GM21717 (cell line): ENCODE measurements around the gene ZNF185.

Experiments used
- ATAC-seq: cut with Tn5 transposase; IDR thresholded peaks from one replicate; pipeline ENCODE4 v1.9.1; 2021; ENCODE audit warnings: mild to moderate bottlenecking, moderate library complexity; ENCODE audit not compliant: unreplicated experiment

Gene ZNF185

DNA sequence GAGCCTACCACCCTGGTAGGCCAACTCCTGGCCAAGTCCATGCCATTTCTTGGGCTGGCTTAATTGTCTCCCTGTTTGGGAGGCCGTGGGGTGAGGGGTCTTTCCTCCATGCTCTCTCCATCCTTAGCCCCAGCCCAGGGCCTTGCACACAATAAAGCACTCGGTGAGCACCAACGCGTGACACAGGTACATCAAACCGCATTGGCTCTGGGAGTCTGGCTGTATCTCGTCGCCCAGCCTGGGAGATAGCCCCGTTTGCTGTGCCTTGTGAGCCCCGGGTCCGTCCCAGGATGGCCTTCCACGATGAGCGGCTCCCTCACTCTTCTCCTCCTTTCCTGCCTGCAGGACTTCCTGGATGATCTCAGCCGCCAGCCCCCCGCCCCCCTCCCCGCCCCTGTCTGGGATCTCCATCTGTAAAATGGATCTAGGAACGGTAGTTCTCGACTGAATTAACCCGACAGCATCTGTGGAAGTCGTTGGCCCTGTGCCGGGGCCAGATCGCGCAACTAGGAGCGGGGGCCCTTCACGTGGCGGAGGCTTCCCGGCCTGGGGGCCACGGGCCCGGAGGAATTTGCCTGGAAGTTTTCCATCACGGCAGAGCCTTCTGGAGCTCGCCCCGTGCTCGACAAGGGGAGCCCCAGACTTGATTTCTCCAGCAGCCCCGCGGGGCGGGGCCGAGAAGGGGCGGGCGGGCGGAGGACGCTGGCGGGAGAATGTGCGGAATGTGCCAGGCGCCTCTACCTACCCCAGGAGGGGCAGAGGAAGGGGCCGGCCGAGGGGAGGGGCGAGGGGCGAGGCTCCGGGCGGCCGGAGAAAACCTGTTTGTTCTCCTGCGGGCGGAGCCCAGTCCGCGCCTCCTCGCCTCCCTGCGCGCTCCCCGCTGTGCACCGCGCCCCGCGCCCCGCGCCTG is at the start of gene ZNF185:
TSS of gene ZNF185 (plus strand) at position 846 of the 910 bp plus-strand sequence. CDS start 16,423 bp downstream, outside the sequence.
- no peak for ATAC-seq

DNA sequence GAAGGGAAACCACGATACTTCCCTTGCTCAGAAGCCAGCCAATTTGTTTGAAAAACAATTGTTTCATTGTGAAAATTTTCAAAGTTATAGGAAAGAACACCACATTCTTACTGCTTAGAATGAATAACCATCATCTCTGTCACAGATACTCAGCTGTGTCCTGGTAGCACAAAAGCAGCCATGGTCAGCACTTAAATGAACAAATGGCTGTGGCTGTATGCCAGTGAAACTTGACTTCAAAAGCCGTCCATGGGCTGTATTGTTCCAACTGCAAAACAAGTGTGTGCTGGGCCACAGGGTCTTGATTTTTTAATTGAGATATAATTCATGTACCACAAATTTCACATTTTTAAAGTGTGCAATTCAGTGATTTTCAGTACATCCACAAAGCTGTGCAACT is 47.4 kb upstream of the ZNF185 start:
- ATAC-seq: no peak

DNA sequence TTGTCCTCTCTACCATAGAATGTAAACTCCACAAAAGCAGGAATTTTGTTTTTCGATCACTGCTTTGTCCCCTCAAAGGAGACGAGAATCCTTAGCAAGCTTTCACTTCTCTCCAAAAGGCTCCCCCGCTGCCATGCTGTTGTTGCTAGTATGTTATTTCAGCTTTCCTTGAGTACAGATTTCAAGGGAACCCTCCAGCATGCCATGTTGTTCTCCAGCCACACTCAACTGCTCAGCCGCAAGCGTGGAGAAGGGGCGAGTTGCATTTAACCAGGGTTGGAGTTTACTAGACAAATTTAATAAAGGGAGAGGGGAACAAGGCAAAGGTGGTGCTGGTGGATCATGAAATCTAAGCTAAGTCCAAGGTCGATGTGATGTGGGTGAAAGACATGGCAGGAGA is 43.9 kb upstream of the ZNF185 start:
- ATAC-seq: no peak

DNA sequence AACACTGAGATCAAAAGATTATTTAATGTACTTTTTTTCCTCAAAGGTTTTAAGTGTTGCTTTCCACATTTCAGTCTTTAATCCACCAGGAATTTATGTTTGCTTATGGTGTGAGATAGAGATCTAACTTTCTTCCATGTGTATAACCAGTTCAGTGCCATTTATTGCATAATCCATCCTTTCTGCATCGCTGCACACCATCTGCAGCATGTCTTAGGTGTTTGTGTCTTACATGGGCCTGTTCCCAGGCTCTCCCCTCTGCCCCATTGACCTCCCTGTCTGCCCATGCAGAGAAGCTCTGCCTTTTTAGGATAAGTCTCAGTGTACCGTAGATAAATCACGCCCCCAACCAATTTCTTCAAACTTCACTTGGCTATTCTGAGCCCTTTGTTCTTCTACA is 36.8 kb upstream of the ZNF185 start:
- no peak for ATAC-seq

DNA sequence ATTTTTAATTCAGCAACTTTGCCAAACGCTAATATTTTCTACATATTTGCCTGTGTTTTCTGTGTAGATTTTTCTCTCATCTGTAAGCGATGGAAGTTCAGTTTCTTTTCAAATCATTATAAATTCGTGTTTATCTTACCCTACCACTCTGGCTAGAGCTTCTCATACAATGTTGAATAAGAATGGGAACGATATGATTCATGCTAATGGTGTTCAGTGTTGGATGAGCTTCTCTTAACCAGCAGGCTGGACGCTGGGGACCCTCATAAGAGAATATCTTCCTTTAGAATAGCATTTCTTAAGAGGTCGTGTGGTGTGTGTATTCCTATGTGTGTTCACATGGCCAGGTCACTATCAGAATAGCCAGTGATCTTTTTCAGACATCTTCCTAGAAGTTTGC is 36.0 kb upstream of the ZNF185 start:
- no peak for ATAC-seq

DNA sequence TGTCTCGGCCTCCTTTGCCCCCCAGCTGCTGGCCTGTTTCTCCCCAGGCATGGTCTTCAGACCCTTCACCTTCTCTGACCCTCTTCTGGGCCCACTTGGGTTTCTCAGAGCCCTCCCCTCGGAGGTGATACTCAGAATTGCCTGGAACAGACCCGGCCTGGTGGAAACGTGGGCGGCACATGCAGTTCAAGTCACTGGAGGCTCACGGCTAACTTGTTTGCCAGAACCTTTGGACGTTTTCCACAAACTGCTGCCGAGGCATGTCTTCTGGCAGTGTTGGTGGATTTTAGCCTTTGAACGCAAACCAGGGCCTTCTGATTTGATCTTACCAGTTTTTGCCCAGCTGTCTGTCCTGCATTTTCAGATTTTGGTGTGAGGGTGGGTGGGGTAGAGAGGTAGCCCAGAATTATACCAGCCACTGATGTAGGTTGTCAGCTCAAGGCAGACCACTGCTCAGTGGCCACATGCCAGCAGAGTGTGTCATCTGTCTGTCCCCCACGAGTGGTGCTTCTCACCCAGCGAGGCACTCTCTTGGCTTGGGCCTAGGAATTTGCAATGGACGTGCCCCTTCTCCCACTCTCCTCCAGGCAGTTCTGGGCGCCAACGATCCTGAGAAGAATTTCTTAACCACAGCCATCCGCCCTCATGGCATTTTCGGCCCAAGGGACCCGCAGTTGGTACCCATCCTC is 32.5 kb upstream of the ZNF185 start:
- no peak for ATAC-seq

DNA sequence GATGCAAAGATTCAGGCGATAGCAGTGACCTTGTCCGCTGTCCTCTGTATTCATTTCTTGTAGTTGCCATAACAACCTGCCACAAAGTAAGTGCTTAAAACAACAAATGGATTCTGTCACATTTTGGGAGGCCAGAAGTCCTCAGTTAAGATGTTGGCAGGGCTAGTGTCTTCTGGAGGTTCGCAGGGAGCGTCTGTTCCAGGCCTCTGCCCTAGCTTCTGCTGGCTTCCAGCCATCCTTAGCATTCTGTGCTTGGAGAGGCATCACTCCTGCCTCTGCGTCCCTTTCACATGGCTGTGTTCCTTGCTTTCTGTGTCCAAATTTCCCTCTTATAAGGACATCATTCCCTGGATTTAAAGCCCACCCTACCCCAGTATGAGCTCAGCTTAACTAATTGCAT is 31.5 kb upstream of the ZNF185 start:
- ATAC-seq: no peak

DNA sequence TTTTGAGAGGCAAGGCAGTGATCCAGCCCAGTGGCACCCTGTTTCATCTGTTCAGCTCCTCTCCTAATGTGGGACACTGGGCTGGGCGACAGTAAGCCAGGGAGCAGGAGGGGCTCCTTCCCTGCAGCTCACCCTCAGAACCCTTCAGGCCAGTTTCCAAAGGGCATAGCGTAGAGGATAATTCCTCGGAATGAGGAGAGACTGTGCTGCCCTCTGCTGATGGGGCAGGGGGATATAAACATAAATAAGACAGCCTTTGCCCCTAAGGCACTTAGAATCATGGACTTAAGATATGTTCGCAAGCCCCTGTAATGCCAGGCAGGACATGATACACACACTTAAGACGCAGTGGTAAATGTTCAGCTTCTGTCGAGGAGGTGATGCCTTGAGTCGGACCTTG is 27.9 kb upstream of the ZNF185 start:
- ATAC-seq: no peak

DNA sequence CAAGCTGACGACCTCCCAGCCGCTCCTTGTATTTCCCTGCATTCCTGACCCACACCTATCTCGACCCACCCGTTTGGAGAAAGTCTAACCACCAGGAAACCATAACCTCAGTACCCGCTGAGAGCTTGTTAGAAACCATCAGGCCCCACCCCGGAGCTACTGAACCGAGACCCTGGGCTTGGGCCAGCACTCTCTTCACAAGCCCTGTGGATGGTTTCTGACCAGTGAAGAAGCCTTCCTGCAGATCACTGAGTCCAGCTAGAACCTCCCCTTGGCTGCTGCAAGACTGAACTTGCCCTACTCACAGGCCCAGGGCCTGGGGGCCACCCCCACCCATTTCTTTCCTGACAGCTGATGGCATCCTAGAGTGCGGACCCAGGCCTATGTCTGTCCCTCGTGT is 26.6 kb upstream of the ZNF185 start:
- no peak for ATAC-seq

DNA sequence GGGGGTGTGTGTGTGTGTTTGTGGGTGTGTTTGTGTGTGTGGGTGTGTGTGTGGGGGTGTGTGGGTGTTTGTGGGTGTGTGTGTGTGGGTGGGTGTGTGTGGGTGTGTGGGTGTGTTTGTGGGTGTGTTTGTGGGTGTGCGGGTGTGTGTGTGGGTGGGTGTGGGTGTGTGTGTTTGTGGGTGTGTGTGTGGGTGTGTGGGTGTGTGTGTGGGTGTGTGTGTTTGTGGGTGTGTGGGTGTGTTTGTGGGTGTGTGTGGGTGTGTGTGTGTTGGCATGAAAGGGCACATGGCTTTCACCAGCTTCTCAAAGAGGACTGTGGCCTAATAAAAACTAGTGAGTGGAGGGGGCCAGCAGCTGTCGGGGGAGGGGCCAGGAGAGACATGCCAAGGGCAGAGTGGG is 25.3 kb upstream of the ZNF185 start:
- ATAC-seq: no peak

DNA sequence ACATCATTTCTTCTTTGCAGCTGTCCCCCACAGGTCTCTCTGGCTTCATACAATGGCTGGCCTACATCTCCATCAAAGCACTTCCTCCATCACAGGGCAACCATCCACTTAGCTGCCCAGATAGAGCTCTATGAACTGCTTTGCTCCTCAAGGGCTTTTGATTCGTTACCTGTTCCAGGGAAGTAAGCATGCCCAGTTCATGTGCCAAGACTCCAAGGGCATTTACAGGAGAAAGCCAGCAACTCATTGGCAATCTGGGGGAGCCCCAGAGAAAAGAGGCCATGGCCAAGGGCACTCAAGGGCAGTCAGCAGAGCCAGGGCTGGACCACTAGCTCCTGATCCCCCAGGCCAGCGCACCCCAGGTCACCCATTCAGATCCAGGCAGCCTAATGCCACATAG is 24.5 kb upstream of the ZNF185 start:
- ATAC-seq: no peak

DNA sequence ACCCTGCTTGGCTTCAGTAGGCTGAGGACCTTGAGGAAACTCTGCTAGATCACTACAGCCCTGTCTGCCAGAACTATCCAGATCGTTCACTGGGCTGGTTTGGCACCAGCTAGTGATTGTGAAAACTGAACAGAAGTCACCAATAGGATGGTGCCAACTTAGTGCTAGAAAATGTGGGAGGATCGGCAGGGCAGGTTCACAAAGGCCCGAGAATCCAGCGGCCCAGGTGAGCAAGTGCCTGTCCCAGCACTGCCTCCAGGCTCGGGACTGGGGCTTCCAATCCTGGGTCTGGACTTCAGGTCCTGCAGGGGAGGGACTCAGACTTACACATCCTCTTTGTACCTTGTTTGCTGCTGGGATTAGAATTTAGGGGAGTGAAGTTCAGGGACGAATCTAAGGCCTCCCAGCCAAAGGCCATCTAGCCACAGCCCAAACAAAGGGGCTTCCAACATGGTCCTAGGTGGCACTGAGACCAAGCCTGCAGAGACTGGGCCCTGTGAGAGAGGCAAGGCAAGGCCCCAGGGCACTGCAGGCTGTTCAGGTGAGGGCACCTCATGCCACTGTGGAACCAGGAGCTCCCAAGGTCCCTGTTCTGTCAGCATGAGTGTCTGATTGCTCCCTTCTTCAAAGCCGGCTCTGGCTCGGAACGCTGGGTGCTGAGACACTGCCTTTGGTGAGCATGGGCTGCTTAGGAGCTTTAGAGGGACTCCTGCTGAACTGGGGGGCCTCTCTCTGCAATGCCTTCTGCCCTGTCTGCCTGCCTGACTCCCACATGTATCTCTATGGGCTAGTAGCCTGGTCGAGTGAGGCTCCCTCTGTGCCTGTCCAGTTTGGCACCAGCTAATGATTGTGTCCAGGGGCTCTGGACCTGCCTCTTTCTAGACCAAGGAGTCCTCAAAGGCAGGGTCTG is 20.7 kb upstream of the ZNF185 start:
- no peak for ATAC-seq

DNA sequence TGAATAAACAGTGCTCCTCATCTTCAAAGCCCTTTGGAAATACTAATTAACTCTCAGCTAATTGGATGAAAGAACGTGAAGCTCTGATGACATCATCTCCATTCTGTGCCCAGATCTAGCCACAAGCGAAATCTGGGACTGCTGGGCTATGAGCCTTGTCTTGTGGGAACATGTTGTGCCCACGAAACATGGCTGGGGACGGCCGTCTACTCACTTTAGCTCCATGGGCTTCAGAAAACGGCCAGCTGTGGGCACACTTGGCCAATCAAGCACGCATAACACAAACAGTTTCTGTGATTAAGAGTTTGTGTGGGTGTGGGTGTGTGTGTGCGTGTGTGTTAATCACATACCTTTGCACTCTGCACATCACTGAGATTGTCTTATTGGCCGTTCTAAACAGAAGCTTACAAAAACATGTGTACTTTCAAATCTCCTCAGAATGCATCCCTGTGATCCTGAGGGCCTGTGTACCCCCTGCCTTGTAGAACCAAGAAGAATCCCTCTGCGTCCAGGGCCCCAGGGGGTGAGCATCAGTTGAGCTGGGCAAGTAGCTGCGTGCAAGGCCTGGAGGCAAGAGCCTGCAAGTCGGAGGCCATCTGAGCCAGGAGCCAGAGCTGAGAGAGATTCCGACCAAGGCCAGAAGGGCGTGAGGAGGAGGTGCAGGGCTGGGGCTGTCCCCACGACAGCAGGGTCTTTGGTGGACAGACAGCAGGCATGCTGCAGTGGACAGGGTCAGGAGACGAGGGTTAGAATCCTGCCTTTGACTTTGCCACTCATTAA is 18.7 kb upstream of the ZNF185 start:
- ATAC-seq: no peak

DNA sequence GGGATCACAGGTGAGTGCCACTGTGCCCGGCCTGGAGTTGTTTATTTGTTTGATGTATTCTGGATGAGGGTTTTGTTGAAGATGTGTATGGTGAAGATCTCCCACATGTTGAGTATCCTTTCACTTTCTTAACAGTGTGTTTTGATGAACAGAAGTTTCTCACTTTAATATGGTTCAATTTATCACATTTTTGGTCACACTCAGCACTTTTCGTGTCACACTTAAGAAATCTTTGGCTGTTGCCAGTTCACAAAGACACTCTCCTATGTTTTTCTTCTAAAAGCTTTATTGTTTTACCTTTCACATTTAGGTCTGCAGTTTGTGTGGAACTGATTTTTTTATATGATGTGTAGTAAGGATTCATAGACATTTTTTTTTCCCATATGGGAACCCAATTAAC is 16.6 kb upstream of the ZNF185 start:
- no peak for ATAC-seq

DNA sequence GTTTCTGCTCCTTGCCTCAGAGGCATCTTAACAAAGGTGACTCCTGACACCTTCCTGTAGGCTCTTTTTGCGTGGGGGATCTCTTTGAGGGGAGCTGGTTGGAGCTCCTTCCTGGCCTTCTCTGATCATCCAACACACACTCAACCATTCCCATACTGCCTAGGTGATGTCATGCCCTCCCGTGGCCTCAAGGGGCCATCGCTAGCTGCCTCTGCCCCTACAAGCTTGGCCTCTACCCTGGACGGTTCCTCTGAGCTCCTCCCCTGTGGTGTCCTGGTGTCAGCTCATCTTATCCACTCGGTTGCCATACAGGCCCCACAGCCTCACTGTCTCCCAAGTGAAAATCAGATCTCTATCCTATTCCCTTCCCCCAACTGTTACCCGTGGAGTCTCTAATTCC is 13.7 kb upstream of the ZNF185 start:
- no peak for ATAC-seq

DNA sequence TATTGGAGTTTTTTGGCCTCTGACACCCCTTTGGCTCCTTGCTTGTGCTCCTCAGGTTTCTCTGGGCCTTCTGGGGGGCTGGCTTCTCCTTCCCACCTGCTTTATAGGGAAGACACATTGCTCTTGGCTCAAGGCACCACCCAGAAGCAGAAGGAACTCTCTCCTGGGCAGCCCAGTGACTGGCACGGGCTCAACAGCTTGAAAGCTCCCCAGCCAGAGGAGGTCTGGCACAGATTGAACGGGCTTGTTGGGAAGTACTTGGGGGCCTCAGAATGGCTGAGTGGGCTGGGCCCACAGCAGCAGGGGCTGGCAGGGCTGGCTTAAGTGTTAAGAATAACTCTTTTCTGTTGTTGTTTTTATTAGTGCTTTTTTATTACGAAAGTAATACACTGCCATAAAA is 11.2 kb upstream of the ZNF185 start:
- ATAC-seq: no peak

DNA sequence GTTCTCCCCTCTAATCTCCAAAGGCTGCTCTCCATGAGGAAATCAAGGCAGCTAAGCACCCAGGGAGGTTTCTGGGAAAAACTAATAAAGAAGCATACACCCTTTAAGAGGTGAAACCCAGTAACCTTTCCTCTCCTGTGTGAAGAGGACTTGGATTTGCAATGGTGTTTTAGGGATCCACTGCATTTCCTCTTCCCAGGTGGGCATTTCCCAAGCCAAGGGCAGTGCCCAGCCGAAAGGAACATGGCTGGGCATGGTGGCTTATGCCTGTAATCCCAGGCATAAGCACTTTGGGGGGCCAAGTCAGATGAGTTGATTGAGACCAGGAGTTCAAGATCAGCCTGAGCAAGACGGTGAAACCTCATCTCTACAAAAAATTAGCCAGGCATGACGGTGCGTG is 5.4 kb upstream of the ZNF185 start:
- no peak for ATAC-seq

DNA sequence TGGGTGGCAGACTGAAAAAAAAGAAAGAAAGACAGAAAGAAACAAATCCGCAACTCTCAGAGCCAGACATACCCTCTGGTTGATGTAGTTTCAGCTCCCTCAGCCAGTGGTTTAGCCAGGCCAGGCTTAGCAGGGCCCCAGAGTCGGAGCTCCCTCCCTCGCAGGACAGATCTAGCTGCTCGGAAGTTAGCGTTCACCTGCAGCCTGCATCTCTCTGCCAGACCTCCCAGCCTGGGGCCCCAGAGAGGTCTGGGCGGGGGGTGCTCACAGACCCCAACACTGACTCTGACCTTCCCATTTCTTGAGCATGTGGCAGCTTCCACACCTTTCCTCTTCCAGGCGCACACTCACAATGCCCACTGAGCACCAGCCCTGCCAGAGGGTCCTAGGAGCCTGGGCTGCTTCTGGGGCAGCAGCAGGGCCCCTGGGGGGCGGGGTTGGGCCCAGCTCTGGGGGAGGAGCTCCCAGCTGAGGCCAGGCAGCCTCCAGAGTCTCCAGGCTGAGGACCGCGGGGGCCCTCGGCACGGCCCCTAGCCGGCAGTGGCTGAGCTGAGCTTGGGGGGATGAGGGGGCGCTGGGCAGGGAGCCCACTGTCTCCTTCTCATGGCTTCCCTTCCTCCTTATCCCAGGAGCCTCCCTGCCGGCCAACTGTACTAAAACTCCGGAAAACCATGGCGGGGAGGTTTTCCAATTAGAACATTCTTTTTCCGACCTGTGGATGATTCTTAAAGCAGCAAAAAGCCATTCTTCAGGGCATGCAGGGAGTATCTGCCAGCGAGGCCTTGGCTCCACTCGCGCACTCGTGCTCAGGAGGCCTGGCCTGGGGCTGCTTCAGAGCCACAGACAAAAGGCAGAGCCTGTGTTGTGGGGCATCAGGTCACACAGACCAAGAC is 4.6 kb upstream of the ZNF185 start:
- no peak for ATAC-seq

DNA sequence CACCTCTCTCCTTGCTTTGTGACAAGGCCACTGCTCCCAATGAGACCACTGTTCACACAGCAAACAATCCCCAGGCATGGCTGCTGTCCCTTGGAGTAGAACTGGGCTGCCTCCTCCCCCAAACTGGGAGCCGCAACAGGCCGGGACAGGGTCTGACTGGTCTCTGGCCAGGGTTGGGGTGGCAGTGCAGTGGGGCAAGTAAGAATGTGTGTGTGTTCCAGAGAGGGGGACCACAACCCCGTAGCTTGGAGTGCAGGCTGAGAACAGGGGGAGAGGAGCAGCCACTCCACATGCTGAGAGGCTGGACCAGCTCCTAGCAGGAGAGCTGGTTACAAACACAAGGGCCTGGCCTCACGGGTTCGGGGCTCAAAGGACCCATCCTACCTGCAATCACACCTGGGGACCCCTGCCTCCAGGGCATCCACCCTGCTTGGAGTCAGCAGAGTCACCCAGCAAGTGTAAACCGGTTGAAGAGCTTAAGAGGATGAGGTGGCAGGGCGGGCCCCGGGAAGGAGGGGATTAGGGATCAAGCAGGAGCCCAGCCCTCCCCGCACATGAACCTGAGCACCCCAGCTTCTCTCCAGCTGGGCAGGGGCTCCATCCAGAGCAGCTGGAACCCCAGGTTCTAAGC is 3.8 kb upstream of the ZNF185 start:
- ATAC-seq: no peak
